HuH-7.5 (cell line): Measurements from ENCODE around the gene ARHGAP19.
"Not testable (repeated sequence)": the region's sequence is repeated elsewhere in the genome, so short reads cannot be mapped to it uniquely, and the experiment has no call there.

ENCODE experiments used
- DNase-seq: peaks from one replicate; pipeline ENCODE4 v3.0.0; 2011; ENCODE audit warnings: low spot score

The ARHGAP19 gene

DNA sequence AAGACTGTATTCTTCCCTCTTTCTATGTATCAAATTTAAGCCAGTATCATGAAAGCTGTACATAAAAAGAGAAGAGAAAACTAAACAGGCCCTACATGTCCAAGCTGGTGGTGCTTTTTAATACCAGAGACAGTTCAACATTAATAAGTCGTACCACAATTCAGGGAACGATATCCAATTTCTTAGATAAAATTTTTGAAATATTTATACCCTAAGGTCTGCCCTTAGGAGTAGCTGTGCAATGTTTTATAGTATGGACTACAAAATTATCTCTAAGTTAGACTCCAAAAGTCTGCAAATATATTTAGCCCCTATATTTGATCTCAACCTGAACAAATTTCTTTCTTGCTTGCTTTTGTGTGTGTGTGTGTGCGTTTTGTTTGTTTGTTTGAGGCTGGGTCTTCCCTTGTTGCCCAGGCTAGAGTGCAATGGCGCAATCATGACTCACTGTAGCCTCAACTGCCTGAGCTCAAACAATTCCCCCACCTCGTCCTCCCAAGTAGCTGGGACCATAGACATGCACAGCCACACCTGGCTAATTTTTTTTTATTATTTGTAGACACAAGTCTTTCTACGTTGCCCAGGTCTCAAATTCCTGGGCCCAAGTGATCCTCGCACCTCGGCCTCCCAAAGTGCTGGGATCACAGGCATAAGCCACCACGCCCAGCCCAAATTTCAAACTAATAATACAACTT is 13.2 kb downstream of the ARHGAP19 start:
- no peak for DNase-seq

DNA sequence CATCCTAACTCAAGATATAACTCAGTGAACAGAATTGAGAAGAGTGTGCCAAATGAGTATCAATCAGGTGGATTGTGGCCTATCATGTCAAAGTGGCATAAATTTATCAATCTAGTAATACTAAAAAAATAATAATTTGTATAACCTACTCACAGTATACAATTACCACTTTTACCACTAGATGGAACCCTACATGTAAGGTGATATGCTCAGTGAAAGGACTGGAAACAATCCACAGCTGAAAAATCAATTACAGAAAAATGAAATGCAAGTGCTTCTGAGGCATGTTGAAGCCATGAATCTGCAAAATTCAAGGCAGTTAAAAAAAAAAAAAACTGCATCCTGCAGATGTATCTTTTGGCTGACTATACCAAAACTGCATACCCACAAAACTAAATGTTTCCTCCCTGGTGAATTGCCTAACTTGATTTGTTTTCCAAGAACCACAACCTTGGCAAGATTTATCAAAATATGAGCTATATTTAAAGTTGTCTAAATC is 13.9 kb downstream of the ARHGAP19 start:
- peak; percentile 32 for DNase-seq

DNA sequence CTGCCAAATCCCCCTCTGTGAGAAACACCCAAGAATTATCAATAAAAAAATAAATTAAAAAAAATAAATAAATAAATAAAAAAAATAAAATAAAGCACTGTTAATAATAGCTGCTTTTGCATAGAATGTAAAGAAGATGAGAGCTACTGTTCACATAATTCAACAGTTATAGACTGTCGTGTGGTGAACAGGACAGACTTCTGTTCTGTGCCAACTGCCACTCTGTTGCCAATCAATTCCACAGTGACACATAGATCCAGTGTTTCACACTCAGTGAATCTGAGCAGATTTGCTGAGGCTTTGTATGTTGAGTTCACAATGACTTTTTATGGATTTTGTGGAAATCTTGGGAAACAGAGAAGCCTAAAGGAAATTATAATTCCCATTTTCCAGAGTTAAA is 14.9 kb downstream of the ARHGAP19 start:
- no peak for DNase-seq

DNA sequence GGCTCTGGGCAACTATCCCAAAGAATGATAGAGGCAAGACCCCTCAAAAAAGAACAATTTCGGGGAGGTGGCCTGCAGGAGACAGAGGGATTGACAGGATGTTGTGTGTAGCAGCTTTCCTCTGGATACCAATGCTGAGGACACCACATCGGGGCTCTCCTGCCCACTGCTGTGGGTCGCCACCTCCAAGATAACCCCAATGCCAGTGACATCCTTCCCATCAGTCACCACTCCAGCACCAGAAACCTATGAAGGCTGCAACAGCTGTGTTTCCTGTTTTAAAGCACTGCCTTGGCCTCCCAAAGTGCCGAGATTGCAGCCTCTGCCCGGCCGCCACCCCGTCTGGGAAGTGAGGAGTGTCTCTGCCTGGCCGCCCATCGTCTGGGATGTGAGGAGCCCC is 17.6 kb downstream of the ARHGAP19 start:
- DNase-seq: no peak

DNA sequence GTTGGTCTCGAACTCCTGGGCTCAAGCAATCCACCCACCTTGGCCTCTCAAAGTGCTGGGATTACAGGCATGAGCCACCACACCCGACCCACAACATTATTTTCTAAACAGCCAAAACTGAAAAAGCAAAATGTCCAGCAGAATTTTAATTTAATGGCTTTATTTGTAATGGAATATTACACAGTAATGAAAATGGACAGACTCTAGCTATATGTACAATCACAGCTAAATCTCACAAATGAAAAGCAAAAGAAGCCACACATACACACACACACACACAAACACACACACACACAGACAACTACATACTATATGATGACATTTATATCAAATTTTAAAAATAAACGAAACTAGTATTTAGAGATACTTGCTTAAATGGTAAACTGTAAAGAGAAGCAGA is 18.7 kb downstream of the ARHGAP19 start:
- no peak for DNase-seq

DNA sequence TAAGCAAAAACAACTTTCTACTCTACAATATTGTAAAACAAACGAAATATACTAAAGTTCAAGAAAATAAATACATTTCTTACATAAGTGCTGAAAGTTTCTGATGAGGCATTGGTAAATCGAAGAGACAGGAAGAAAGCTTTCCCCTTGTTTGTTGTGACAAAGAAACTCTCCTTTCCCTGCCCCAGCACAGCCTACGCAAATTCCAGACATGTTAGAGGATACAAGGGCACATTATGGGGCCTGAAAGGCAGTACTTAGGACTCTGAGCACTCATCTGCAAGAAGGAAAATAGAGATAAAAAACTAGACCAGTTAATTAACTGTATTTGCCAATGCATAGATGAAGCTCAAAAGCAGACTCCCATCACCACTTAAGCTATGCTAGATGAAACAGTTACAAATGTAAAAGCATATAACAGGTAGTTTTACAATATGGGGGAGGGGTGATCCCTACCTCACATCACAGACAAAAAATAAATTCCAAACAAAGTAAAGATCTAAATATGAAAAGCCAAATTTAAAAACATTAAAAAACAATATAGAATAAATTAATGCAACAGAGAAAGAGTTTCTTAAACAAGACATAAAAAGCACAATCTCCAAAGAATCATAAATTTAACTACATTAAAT is 21.8 kb downstream of the ARHGAP19 start:
- DNase-seq: no peak

DNA sequence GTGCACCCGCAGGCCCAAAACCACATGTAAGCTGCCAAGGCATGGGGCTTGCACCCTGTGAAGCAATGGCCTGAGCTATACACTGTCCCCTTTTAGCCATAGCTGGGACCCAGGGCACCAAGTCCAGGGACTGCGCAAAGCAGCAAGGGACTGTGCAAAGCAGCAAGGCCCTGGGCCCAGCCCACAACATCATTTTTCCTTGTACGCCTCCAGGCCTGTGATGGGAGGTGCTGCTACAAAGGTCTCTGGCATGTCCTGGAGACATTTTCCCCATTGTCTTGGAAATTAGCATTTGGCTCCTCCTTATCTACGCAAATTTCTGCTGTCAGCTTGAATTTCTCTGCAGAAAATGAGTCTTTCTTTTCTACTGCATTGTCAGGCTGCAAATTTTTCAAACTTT is 24.8 kb downstream of the ARHGAP19 start:
- no peak for DNase-seq

DNA sequence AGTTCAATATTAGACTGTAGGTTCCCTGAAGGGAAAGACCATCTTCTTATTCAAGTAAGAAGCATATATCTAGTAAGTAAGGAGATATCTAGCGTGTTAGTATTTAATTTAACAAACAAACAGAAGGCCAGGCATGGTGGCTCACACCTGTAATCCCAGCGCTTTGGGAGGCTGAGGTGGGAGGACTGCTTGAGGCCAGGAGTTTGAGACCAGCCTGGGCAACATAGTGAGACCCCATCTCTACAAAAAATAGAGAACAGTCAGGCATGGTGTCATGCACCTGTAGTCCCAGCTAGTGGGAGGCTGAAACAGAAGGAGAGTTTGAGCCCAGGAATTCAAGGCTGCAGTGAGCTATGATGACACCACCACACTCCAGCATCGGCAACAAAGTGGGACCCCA is 27.3 kb downstream of the ARHGAP19 start:
- not testable (repeated sequence) for DNase-seq

DNA sequence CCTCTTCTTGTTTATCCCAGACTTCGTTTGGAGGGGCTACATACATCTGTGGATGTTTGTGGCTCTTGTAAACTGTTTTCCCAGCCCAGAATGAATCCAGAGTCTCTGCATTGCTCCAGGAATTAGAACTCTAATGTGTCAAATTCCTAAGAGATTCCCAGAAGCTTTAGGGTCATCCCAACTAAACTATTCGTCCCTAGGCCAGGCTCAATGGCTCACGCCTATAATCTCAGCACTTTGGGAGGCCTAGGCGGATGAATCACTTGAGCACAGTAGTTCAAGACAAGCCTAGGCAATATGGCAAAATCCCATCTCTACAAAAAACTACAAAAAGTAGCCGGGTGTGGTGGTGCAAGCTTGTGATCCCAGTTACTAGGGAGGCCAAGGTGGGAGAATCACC is 28.5 kb downstream of the ARHGAP19 start:
- no peak for DNase-seq

DNA sequence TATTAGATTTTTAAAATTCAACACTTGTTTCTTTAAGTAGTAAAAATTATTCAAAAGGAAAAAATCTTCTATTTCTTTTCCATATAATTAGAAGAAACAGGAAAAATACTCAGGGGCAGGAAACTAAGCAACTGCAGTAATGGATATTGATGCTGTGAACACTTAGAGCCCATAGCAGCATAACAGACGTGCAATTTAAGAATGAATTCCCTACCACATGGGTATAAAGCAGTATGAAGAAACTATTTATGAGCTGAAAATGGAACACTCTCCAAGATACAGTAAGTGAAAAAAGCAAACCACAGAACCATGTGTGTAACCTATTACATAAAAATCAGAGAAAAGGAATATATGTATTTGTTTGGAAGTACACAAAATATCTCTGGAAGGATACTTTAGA is 30.8 kb downstream of the ARHGAP19 start:
- no peak for DNase-seq

DNA sequence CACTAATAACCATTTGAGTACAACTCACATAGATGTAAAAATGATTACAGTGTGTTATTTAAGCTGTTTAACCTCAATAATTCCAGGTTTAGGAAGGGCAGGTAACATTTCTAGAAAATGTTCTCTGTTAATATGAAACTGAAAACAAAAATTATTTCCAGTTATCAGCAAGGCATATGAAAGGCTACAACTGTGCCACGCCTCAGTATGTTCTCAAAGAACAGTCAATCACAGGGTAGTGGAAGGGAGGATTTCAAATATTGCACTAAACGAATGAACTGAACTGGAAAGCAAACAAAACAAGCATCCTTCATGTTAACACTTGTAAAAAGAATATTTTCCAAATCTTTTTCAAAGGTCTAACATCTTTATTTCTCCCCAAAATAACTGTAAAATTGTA is 31.3 kb downstream of the ARHGAP19 start:
- no peak for DNase-seq

DNA sequence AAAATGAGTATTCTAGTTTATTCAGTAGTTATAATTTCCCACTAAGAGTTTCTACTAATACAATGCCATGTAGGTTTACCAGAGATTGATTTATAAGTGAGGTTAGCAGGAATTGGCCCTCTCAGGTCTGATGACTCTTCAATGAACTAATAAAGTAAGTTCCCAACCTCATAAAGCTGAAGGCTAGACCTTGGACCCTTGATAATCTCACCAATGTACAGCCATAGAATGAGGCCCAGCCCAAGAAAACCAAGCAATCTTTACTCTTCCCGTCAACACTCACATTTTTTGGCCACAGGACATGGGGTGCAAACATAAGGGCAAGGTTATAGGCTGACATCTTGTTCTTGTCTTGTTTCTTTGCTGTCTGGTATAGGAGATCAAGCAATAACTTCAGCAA is 33.3 kb downstream of the ARHGAP19 start:
- DNase-seq: no peak

DNA sequence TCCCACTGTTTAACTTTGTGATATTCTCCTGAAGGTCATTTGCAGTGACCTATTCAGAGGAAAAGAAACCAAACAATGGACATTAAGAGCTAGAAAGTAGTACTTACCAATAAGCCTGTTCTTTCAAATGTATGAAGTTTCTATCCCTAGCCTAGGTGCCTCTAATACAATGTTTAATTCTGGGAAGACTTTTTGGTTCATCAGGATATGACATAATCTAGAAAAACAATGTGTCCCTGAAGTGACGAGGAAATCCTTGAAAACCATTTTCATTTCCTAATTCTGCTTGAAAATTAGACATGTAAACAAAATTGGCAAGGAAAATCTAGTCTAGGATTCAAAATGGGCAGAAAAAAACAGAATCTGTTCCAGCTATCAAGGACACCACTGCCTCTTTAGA is 36.1 kb downstream of the ARHGAP19 start:
- DNase-seq: no peak

DNA sequence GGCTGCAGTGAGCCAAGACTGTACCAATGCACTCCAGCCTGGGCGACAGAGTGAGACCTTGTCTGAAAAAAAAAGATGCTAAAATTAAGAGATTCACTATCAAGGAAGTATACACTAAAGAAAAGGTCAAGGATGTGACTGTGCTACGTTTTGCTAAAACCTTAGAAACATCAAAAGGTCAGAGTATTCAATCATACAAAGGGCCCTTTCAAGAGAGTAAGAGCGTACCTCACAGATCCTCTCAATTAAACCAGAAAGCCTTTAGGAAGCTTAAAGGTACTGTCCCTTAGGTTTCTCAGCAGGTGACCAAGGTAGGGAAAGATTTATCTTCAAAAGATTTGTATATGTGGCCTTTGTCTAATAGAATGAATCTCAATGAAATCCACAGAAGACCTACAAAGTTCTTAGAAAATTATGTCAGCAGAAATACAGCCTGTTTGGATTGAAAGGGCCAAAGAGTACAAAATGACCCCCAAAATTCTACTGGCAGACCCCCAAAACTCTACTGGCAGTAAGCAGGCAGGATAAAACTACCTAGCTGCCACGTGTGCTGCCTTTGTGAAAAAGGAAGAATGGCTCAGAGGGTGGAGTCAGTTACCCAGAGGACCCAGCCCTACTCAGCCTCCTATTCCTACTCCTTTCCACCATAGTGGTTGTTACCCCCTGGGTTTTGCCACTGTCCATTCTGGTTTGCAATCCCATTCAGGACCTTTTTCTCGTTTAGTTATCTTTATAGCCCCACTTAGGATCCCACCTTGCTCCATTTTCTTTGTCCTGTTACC is 36.7 kb downstream of the ARHGAP19 start:
- no peak for DNase-seq

DNA sequence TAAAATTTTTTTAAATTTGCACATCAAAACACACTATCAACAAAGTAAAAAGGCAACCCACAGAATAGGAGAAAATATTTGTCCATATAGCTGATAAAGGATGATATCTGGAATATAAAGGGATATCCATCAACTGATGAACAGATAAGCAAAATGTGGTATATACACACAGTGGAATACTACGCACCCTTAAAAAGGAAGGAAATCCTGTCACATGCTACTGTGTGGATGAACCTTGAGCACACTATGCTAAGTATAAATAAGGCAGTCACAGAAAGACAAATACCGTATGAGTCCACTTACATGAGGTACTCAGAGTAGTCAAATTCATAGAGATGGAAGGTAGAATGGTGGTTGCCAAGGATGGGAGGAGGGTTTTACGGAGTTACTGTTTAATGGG is 37.7 kb downstream of the ARHGAP19 start:
- no peak for DNase-seq

DNA sequence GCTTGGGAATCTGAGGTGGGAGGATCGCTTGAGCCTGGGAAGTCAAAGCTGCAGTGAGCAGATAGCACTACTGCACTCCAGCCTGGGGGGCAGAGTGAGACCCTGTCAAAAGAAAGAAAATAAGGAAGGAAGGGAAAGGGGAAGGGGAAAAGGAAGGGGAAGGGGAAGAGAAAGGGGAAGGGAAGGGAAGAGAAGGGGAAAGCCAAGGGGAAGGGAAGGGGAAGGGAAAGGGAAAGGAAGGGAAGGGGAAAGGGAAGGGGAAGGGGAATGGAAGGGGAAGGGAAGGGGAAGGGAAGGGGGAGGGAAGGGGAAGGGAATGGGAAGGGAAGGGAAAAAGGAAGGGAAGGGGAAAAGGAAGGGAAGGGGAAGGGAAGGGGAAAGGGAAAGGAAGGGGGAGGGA is 41.5 kb downstream of the ARHGAP19 start:
- DNase-seq: no peak

DNA sequence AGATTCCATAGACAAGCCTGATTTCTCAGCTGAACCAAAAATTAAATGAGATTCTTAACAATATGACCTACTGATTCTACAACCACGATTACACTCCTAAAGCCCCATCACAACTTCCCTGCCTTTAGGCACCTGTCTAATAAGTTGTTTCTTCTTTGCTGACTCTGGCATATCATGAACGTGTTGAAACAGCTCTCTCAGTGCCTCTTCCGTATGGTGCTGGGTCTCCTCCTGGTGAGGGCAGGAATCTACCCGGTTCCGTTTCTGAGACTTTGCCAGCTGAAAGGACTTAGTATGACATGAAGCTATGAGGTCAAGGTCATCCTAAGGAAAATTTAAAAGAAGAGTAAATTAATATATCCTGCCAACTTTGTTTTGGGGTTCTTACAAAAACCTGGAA is 48.6 kb downstream of the ARHGAP19 start:
- no peak for DNase-seq

DNA sequence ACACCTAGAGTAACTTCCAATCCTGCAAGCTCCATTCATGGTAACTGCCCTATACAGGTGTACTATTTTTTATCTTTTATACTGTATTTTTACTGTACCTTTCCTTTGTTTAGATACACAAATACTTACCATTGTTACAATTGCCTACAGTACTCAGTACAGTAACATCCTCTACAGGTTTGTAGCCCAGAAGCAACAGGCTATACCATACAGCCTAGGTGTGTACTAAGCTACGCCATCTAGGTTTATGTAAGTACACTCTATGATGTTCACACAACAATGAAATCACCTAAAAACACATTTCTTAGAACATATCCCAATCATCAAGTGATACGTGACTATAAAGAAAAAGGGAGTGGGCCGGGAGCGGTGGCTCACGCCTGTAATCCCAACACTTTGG is 53.6 kb downstream of the ARHGAP19 start:
- DNase-seq: no peak

DNA sequence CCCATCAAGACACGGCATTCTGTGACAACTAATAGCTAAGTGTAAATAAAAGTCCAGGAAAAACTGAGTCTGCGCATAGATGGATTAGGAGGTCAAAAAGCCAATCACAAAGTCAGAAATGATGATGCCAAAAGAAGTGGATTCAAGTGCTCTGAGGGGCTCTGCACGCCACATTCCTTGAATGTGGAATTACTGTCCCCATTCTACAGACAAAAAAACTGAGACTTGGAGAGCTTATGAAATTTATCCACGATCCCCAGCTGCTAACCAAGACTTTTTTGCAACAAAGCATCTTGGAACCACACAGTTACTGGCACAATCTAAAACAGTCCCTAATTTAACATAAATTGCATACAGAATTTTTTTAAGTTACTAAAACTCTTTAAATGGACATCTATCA is 57.1 kb downstream of the ARHGAP19 start:
- no peak for DNase-seq

DNA sequence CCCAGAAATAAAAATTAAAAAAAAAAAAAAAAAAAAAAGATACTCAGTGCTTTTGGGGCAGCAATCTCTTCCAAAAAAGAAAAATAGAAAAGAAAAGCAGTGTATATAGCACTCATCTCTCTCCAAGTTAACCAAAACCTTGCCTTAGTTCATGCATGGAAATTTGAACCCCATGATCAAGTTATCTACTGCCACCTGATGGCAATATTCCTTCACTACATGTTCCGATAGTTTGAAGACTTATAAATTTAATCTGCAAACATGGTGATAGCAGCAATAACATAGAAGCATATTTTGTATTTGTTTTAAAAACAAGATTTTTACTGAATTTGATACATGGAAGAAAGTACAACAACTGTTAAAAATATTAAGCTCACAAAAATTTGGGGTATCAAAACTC is 58.0 kb downstream of the ARHGAP19 start:
- DNase-seq: peak; percentile 16

DNA sequence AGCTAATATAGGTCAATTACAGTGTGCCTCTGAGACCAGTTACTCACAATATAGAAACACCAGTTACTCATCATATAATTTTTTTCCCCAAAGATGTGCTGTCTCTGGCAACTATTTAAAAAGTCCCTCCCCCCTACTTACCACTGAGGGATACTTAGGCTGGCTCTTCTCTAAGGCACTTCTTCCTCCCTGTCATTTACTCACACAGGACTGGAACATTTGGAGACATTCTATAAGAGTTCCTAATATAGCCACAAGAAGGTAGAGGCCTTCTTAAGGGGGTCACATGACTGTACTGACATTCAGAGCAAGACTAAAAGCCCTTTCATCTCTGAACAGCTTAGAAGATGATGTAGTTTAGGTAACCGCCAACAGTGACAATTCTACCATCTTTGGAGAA is 62.3 kb downstream of the ARHGAP19 start:
- DNase-seq: no peak

DNA sequence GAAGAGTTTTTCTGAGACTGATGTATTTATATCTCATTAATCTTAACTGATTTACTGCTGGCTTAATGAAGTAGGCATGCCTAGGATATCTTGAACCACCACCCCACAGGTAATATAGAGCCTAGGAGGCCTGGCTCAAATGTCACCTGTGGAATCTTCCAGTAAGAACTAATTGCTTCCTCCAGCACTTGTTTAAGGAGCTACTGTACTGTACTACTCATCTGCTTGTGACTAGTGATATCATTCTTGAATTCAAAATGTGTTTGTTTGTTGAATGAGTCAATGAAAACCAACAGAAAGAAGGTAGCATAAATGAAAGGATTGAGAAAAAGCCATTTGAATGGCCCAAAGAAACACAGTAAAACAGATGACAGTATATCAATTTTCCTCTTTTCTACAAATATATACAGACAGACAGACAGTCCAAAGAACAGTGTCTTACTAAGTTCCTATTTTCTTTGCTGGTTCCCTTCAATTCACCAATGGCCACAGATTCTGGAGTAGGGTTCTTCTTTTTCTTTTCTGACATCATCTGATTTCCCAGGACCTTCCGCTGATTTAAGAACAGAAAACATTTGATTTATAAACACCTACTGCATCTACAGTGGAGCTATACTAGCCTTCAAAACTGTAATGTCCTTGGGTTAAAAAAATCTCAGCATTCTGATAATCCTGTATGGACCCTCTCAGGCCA is 63.0 kb downstream of the ARHGAP19 start:
- no peak for DNase-seq

DNA sequence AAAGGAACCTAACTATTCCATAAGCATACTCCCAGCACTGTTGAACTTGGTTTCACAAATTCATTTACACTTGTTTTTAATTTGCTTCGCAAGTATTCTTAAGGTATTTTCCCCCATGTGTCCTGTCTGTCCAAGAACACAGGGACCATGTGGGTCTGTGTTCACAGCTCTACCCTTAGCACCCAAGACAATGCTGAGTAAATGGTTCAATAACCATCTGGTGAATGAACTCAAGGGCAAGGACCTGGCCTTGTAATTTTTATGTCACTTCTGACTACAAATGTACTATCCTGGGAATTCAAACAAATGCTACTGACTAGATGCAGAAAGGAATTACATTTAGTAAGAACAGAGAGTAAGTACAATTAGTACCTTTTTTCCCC is 63.7 kb downstream of the ARHGAP19 start:
- no peak for DNase-seq
